Stomach smooth muscle (tissue), 2 donors: ENCODE data around the gene TMEM178B.

ENCODE experiments used
- H3K27ac ChIP-seq: one replicate; pipeline ENCODE4 v1.7.0; 2013; ENCODE audit warnings: mild to moderate bottlenecking, low read length, inconsistent platforms
- H3K27me3 ChIP-seq, 2 donors: one replicate each; pipeline ENCODE4 v1.7.0; 2013; ENCODE audit warnings: low read length in 2 of 2; ENCODE audit not compliant: insufficient read depth in 2 of 2, control insufficient read depth in 1 of 2
- H3K36me3 ChIP-seq, 2 donors: one replicate each; pipeline ENCODE4 v1.7.0; 2013; ENCODE audit warnings: low read length in 2 of 2; ENCODE audit not compliant: control insufficient read depth in 2 of 2, insufficient read depth in 2 of 2
- H3K4me1 ChIP-seq: one replicate; pipeline ENCODE4 v1.7.0; 2013; ENCODE audit warnings: low read length; ENCODE audit not compliant: control insufficient read depth, insufficient read depth
- H3K4me3 ChIP-seq, 2 donors: one replicate each; pipeline ENCODE4 v1.7.0; 2013; ENCODE audit warnings: low read length in 2 of 2
- H3K9ac ChIP-seq, 2 donors: one replicate each; pipeline ENCODE4 v1.7.0; 2013; ENCODE audit warnings: low read length in 2 of 2, mild to moderate bottlenecking in 1 of 2
- H3K9me3 ChIP-seq, 2 donors: one replicate each; pipeline ENCODE4 v1.7.0; 2013; ENCODE audit warnings: low read length in 2 of 2; ENCODE audit not compliant: control insufficient read depth in 2 of 2
- donor health status: healthy.
- donor health status: Pancreatic carcinoma.

TMEM178B gene

GRCh38 chr7:141287936-141288335, 214.1 kb downstream of the TMEM178B start:
- no peak overlapping the region for H3K9ac ChIP-seq
- no peaks in the 10 kb centered on the region for H3K27me3 ChIP-seq
- H3K36me3 ChIP-seq = no peaks in the 10 kb centered on the region
- H3K27ac ChIP-seq = no peak overlapping the region
- H3K4me3 ChIP-seq = no peak overlapping the region
- H3K4me1 ChIP-seq = no peaks in the 10 kb centered on the region
- no peaks in the 10 kb centered on the region for H3K9me3 ChIP-seq

- Histone ChIP-seq H3K4me1 (no peaks in the 10 kb centered on the region), H3K4me3 (no peak overlapping the region), H3K9ac (no peak overlapping the region), H3K9me3 (no peaks in the 10 kb centered on the region), H3K36me3 (no peaks in the 10 kb centered on the region), H3K27ac (no peak overlapping the region), H3K27me3 (no peaks in the 10 kb centered on the region)
These were observed 214.8 kb downstream of the TMEM178B start for GRCh38 chr7:141288626-141289025.

GRCh38 chr7:141290365-141290764, 216.5 kb downstream of the TMEM178B start:
- H3K27ac ChIP-seq = no peak overlapping the region
- H3K9ac ChIP-seq = no peak overlapping the region
- no peaks in the 10 kb centered on the region for H3K4me1 ChIP-seq
- no peaks in the 10 kb centered on the region for H3K27me3 ChIP-seq
- H3K4me3 ChIP-seq = no peak overlapping the region
- H3K9me3 ChIP-seq = no peaks in the 10 kb centered on the region
- H3K36me3 ChIP-seq = no peaks in the 10 kb centered on the region

GRCh38 chr7:141290973-141291372, 217.1 kb downstream of the TMEM178B start:
- Histone ChIP-seq H3K27me3 (no peaks in the 10 kb centered on the region), H3K27ac (no peak overlapping the region), H3K9ac (no peak overlapping the region), H3K4me1 (no peaks in the 10 kb centered on the region), H3K9me3 (no peaks in the 10 kb centered on the region), H3K4me3 (no peak overlapping the region), H3K36me3 (no peaks in the 10 kb centered on the region)

GRCh38 chr7:141291541-141291940, 217.7 kb downstream of the TMEM178B start:
- Histone ChIP-seq H3K9me3 (no peaks in the 10 kb centered on the region), H3K27ac (no peak overlapping the region), H3K9ac (no peak overlapping the region), H3K27me3 (no peaks in the 10 kb centered on the region), H3K36me3 (no peaks in the 10 kb centered on the region), H3K4me1 (no peaks in the 10 kb centered on the region), H3K4me3 (no peak overlapping the region)

- no peak overlapping the region for H3K27ac ChIP-seq
- H3K4me1 ChIP-seq = no peaks in the 10 kb centered on the region
- H3K9ac ChIP-seq = no peak overlapping the region
These were observed 220.4 kb downstream of the TMEM178B start for GRCh38 chr7:141294143-141294829.

GRCh38 chr7:141295367-141295895, 221.6 kb downstream of the TMEM178B start:
- no peaks in the 10 kb centered on the region for H3K36me3 ChIP-seq

More at GRCh38 chr7:141294143-141294829, 220.4 kb downstream of the TMEM178B start:
- H3K36me3 ChIP-seq = no peaks in the 10 kb centered on the region
- H3K27me3 ChIP-seq = no peaks in the 10 kb centered on the region
- H3K9me3 ChIP-seq = no peaks in the 10 kb centered on the region
- no peak overlapping the region for H3K4me3 ChIP-seq

GRCh38 chr7:141300816-141301215, 227.0 kb downstream of the TMEM178B start:
- H3K9ac ChIP-seq = no peak overlapping the region
- H3K27me3 ChIP-seq = no peaks in the 10 kb centered on the region
- no peak overlapping the region for H3K4me3 ChIP-seq
- H3K27ac ChIP-seq = no peak overlapping the region
- no peaks in the 10 kb centered on the region for H3K4me1 ChIP-seq
- H3K36me3 ChIP-seq = no peaks in the 10 kb centered on the region
- no peaks in the 10 kb centered on the region for H3K9me3 ChIP-seq

More at GRCh38 chr7:141295367-141295895, 221.6 kb downstream of the TMEM178B start:
- Histone ChIP-seq H3K9me3 (no peaks in the 10 kb centered on the region), H3K4me3 (no peak overlapping the region), H3K27me3 (no peaks in the 10 kb centered on the region), H3K9ac (no peak overlapping the region), H3K27ac (no peak overlapping the region), H3K4me1 (no peaks in the 10 kb centered on the region)

GRCh38 chr7:141301544-141301943, 227.7 kb downstream of the TMEM178B start:
- H3K4me1 ChIP-seq = no peaks in the 10 kb centered on the region
- no peak overlapping the region for H3K9ac ChIP-seq
- no peak overlapping the region for H3K4me3 ChIP-seq
- no peaks in the 10 kb centered on the region for H3K27me3 ChIP-seq
- H3K9me3 ChIP-seq = no peaks in the 10 kb centered on the region
- no peaks in the 10 kb centered on the region for H3K36me3 ChIP-seq
- no peak overlapping the region for H3K27ac ChIP-seq

- Histone ChIP-seq H3K4me1 (no peaks in the 10 kb centered on the region), H3K4me3 (no peak overlapping the region), H3K27ac (no peak overlapping the region)
These were observed 228.8 kb downstream of the TMEM178B start for GRCh38 chr7:141302617-141303016.

GRCh38 chr7:141304291-141304690, 230.4 kb downstream of the TMEM178B start:
- H3K9ac ChIP-seq = no peak overlapping the region
- H3K4me1 ChIP-seq = no peaks in the 10 kb centered on the region
- no peak overlapping the region for H3K27ac ChIP-seq
- no peaks in the 10 kb centered on the region for H3K36me3 ChIP-seq
- no peak overlapping the region for H3K4me3 ChIP-seq
- H3K27me3 ChIP-seq = no peaks in the 10 kb centered on the region
- H3K9me3 ChIP-seq = no peaks in the 10 kb centered on the region

More at GRCh38 chr7:141302617-141303016, 228.8 kb downstream of the TMEM178B start:
- Histone ChIP-seq H3K9ac (no peak overlapping the region), H3K9me3 (no peaks in the 10 kb centered on the region), H3K27me3 (no peaks in the 10 kb centered on the region), H3K36me3 (no peaks in the 10 kb centered on the region)
